ENCODE results near the gene MEIS3. TPM values are rescaled to one million over a fixed set of nuclear protein-coding genes. Genes with fewer than 3 reads are reported as not detected.

The MEIS3 gene
- total RNA-seq, 6 experiments from 2014 or later = 34.1 to 50.3 (median 46.3) TPM

DNA sequence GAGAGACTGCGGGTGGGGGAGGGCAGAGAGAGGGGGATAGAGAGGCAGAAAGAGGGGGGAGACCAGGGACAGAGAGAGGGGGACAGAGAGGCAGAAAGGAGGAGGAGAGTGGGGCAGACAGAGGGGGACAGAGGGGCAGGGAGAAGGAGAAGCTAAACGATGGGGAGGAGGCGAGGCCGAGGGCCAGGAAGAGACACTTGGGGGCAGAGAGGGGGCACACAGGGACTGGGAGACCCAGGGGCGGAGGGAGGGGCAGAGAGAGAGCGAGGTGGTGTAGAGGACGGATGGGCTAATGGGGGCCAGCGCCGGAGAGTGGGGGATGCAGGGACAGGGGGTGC, 666 bp downstream of the MEIS3 start:
- H3K27ac Mint-ChIP-seq = peak overlapping the region; percentile 5; the same call in 1 of the 2 replicates
- H3K27me3 Mint-ChIP-seq (ENCODE audit: insufficient read depth) = peaks cover 33% of the 10 kb centered on the region
- peaks cover 46% of the 10 kb centered on the region for H3K4me1 Mint-ChIP-seq (ENCODE audit: low read depth)
- H3K36me3 Mint-ChIP-seq (ENCODE audit: low read depth) = peaks cover 8% of the 10 kb centered on the region
- TF ChIP-seq, protein P1, sequence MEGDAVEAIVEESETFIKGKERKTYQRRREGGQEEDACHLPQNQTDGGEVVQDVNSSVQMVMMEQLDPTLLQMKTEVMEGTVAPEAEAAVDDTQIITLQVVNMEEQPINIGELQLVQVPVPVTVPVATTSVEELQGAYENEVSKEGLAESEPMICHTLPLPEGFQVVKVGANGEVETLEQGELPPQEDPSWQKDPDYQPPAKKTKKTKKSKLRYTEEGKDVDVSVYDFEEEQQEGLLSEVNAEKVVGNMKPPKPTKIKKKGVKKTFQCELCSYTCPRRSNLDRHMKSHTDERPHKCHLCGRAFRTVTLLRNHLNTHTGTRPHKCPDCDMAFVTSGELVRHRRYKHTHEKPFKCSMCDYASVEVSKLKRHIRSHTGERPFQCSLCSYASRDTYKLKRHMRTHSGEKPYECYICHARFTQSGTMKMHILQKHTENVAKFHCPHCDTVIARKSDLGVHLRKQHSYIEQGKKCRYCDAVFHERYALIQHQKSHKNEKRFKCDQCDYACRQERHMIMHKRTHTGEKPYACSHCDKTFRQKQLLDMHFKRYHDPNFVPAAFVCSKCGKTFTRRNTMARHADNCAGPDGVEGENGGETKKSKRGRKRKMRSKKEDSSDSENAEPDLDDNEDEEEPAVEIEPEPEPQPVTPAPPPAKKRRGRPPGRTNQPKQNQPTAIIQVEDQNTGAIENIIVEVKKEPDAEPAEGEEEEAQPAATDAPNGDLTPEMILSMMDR (IDR thresholded peaks at IDR 0.05) = no peak
- no peak for DNase-seq
- H3K9me3 Mint-ChIP-seq = no peaks in the 10 kb centered on the region
- peak overlapping the region; percentile 89 for H3K4me3 Mint-ChIP-seq

DNA sequence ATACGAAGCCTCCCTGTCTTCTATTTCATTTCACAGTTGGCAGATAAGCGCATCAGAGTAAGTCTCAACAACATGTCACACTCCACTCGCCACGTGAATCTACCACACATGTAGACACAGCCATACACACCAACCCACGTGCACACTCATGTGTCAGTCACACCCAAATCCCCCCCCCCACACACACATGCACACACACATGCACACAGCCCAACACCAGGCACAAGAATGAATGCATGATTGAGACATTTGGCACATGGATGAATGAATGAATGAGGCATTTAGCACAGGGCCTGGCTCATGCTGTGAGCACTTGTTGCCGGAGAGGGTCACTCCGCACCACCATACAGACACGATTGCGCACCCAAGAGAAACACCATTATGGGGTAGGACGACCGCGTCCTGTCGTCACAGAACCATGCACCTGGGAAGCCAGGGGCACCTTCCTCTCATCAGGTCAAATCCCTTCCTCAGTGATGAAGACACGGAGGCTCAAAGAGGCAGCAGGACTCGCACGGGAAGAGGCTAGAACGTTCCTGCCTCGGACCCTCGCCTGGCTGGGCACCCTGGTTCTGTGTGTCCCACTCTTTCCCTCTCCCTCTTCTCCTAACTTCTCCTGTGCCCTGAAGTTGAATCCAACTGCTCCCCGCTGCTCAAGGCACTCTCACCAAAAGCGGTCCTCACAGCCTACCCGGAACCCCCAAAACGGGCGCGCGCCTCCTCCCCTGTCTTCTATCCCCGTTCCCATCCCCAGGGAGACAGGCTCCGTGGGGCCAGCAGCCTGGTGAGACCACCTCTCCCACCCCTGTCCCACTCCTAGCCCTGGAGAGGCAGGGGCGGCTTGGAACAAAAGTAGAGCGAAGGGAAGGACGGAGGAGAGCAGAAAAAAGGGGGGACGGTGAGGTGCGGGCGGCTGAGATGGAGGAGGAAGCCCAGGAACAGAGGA, 1.3 kb downstream of the MEIS3 start:
- H3K9me3 Mint-ChIP-seq = no peaks in the 10 kb centered on the region
- DNase-seq = no peak
- H3K4me1 Mint-ChIP-seq (ENCODE audit: low read depth) = peaks cover 43% of the 10 kb centered on the region
- TF ChIP-seq, protein P1 (IDR thresholded peaks at IDR 0.05) = no peak
- peak overlapping the region; percentile 5; the same call in 1 of the 2 replicates for H3K27ac Mint-ChIP-seq
- H3K27me3 Mint-ChIP-seq (ENCODE audit: insufficient read depth) = peaks cover 29% of the 10 kb centered on the region
- H3K36me3 Mint-ChIP-seq (ENCODE audit: low read depth) = peaks cover 12% of the 10 kb centered on the region
- peak overlapping the region; percentile 89 for H3K4me3 Mint-ChIP-seq

DNA sequence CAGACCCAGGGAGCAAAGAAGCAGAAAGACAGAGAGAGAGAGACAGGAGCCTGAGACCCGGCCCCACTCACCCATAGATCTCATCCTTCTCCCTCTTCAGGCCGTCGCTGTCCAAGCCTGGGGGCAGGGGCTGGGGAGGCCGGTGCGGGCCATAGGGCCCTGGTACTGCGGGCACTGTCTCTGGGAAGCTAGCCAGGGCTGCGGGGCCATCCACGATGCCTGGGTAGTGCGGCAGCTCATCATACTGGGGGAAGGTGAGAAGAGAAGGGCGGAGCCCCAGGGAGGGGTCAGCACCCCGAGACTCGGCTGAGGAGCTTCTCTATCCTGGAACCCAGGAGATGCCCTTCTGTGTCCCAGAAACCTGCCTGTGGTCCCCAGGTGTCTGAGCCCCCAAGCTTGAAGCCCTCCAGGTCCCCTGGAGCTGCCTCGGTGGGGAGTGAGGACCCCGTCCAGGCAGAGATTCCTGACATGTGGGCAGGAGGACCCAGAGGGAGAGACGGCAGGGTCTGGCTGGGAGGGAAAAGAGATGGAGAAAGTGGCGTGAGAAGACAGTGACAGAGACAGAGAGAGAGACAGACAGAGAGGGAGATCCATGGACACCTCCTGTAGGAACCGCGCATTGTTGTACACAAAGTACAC, 2.1 kb downstream of the MEIS3 start:
- peak overlapping the region; percentile 89 for H3K4me3 Mint-ChIP-seq
- peaks cover 12% of the 10 kb centered on the region for H3K36me3 Mint-ChIP-seq (ENCODE audit: low read depth)
- H3K27ac Mint-ChIP-seq = no peak overlapping the region
- DNase-seq = no peak
- H3K27me3 Mint-ChIP-seq (ENCODE audit: insufficient read depth) = peaks cover 21% of the 10 kb centered on the region
- TF ChIP-seq, protein P1 (IDR thresholded peaks at IDR 0.05) = no peak
- H3K4me1 Mint-ChIP-seq (ENCODE audit: low read depth) = peaks cover 35% of the 10 kb centered on the region
- no peaks in the 10 kb centered on the region for H3K9me3 Mint-ChIP-seq

DNA sequence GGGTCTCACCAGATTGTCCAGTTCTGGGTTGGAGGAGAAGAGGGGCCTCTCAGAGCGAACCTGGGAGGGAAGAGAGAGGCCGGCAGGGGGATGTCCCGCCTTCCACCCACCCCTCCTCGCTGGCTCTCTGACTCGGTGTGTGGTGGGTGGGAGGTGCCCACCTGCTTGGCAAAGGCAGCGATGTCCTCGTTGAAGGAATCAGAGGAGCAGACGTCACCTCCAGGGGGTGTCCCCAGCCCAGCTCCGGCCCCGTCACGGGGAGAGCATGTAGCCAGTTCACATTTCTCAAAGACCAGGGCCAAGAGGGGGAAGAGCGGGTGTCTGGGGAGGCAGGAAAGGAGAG, 2.7 kb downstream of the MEIS3 start:
- H3K27ac Mint-ChIP-seq = no peak overlapping the region
- peaks cover 18% of the 10 kb centered on the region for H3K27me3 Mint-ChIP-seq (ENCODE audit: insufficient read depth)
- H3K4me1 Mint-ChIP-seq (ENCODE audit: low read depth) = peaks cover 30% of the 10 kb centered on the region
- no peaks in the 10 kb centered on the region for H3K9me3 Mint-ChIP-seq
- no peak overlapping the region for H3K4me3 Mint-ChIP-seq
- TF ChIP-seq, protein P1 (IDR thresholded peaks at IDR 0.05) = no peak
- DNase-seq = no peak
- peaks cover 12% of the 10 kb centered on the region for H3K36me3 Mint-ChIP-seq (ENCODE audit: low read depth)

GRCh38 chr19:47415953-47416642, 3.2 kb downstream of the MEIS3 start:
- H3K9me3 Mint-ChIP-seq = no peaks in the 10 kb centered on the region
- peaks cover 13% of the 10 kb centered on the region for H3K27me3 Mint-ChIP-seq (ENCODE audit: insufficient read depth)
- TF ChIP-seq, protein P1 (IDR thresholded peaks at IDR 0.05) = no peak
- H3K4me3 Mint-ChIP-seq = no peak overlapping the region
- no peak for DNase-seq
- peaks cover 12% of the 10 kb centered on the region for H3K36me3 Mint-ChIP-seq (ENCODE audit: low read depth)
- peaks cover 25% of the 10 kb centered on the region for H3K4me1 Mint-ChIP-seq (ENCODE audit: low read depth)
- no peak overlapping the region for H3K27ac Mint-ChIP-seq

All from HFFc6 (cell line).